Left renal cortex interstitium (tissue), 4 donors: ENCODE data around the gene OS9. TPM values are rescaled to one million over a fixed set of nuclear protein-coding genes. Genes with fewer than 3 reads are reported as not detected.
"Not testable (repeated sequence)": the region's sequence is repeated elsewhere in the genome, so short reads cannot be mapped to it uniquely, and the experiment has no call there.

Experiments
- DNase-seq, 4 donors: peaks; one replicate each; pipeline ENCODE4 v3.0.0-alpha.2; 2013; ENCODE audit warnings: low read depth in 4 of 4, low spot score in 2 of 4, missing footprints in 1 of 4
- polyA plus RNA-seq, 4 donors: library from polyadenylated mRNA; unstranded; fragments of 120-200 nt; gene quantifications; one replicate each; pipeline ENCODE4 v1.2.1, GENCODE V29; 2013; ENCODE audit not compliant: insufficient read length in 4 of 4

The OS9 gene
- polyA plus RNA-seq, 4 donors = 206 to 226 (median 209) TPM

- no peak for DNase-seq
Measured at GRCh38 chr12:57694459-57695019, 607 bp downstream of the OS9 start.

- no peak for DNase-seq
Measured at GRCh38 chr12:57695770-57696432, 2.0 kb downstream of the OS9 start.

GRCh38 chr12:57697076-57697475, 3.1 kb downstream of the OS9 start:
- DNase-seq = no peak

GRCh38 chr12:57698414-57698813, 4.5 kb downstream of the OS9 start:
- DNase-seq = no peak

- DNase-seq = no peak
Measured at GRCh38 chr12:57700317-57700716, 6.4 kb downstream of the OS9 start.

GRCh38 chr12:57707250-57707649, 13.3 kb downstream of the OS9 start:
- no peak for DNase-seq

- DNase-seq = no peak
Measured at GRCh38 chr12:57708296-57708695, 14.4 kb downstream of the OS9 start.

- no peak for DNase-seq
Measured at GRCh38 chr12:57712701-57713100, 18.8 kb downstream of the OS9 start.

GRCh38 chr12:57713209-57713608, 19.3 kb downstream of the OS9 start:
- DNase-seq = no peak

GRCh38 chr12:57715036-57715748, 21.3 kb downstream of the OS9 start:
- DNase-seq = not testable (repeated sequence)

- DNase-seq = no peak
Measured at GRCh38 chr12:57715786-57716185, 21.9 kb downstream of the OS9 start.

- DNase-seq = no peak
Measured at GRCh38 chr12:57716305-57716704, 22.4 kb downstream of the OS9 start.

- DNase-seq = no peak
Measured at GRCh38 chr12:57717131-57717530, 23.2 kb downstream of the OS9 start.

GRCh38 chr12:57717846-57718640, 24.1 kb downstream of the OS9 start:
- DNase-seq = no peak

GRCh38 chr12:57718641-57719528, 25.0 kb downstream of the OS9 start:
- DNase-seq = no peak

GRCh38 chr12:57719777-57720605, 26.1 kb downstream of the OS9 start:
- DNase-seq = no peak

- DNase-seq = no peak
Measured at GRCh38 chr12:57720606-57721595, 27.0 kb downstream of the OS9 start.
